WERI-Rb-1 (cell line): ENCODE data around the gene PDE10A.

ENCODE experiments used
- DNase-seq: peaks from one replicate; pipeline ENCODE4 v3.0.0-alpha.2; 2020
- H3K27ac ChIP-seq: fragments of 250-450 bp; sonication (Bioruptor Pico); 2 replicates; pipeline ENCODE4 v1.5.1; 2020; ENCODE audit warnings: mild to moderate bottlenecking, moderate library complexity
- H3K27me3 ChIP-seq: fragments of 250-450 bp; sonication (Bioruptor Pico); 2 replicates; pipeline ENCODE4 v1.5.1; 2021; ENCODE audit warnings: mild to moderate bottlenecking, low read depth, moderate library complexity; ENCODE audit not compliant: insufficient read depth, severe bottlenecking
- H3K36me3 ChIP-seq: fragments of 250-450 bp; sonication (Bioruptor Pico); 2 replicates; pipeline ENCODE4 v1.5.1; 2020; ENCODE audit warnings: mild to moderate bottlenecking, moderate library complexity
- H3K4me3 ChIP-seq: 2 replicates; pipeline ENCODE4 v1.5.1; 2011; ENCODE audit warnings: low read depth, mild to moderate bottlenecking, control low read depth, low read length
- H3K9me3 ChIP-seq: fragments of 250-450 bp; sonication (Bioruptor Pico); 2 replicates; pipeline ENCODE4 v1.5.1; 2021; ENCODE audit warnings: mild to moderate bottlenecking, moderate library complexity; ENCODE audit not compliant: severe bottlenecking
- CTCF ChIP-seq: IDR thresholded peaks from 2 replicates; pipeline ENCODE4 v1.5.1; 2011; ENCODE audit warnings: low read depth, mild to moderate bottlenecking, control low read depth, inconsistent platforms, low read length

PDE10A gene

DNA sequence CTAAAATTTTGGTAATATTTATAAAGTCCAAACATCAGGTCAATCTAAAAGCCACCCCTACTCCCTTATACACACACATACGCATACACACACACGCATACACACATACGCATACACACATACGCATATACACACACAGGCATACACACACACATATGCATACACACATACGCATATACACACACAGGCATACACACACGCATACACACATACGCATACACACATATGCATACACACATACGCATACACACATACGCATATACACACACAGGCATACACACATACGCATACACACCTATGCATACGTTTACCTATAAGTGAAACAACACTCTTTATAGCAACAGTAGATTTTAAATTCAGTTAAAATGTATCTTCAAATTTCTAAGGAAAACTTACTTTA lies 240.8 kb downstream of the PDE10A start:
- Histone ChIP-seq H3K27me3 (peaks cover 29% of the 10 kb centered on the region), H3K27ac (no peak overlapping the region), H3K4me3 (no peak overlapping the region), H3K36me3 (no peaks in the 10 kb centered on the region), H3K9me3 (peaks cover 3% of the 10 kb centered on the region)
- no peak for DNase-seq
- TF ChIP-seq CTCF = no peak

GRCh38 chr6:165417278-165417865 lies 245.7 kb downstream of the PDE10A start:
- no peak for TF ChIP-seq CTCF
- H3K36me3 ChIP-seq = no peaks in the 10 kb centered on the region
- H3K4me3 ChIP-seq = no peak overlapping the region
- no peaks in the 10 kb centered on the region for H3K9me3 ChIP-seq
- no peak for DNase-seq
- peaks cover 47% of the 10 kb centered on the region for H3K27me3 ChIP-seq
- no peak overlapping the region for H3K27ac ChIP-seq

- TF ChIP-seq CTCF = no peak
- no peaks in the 10 kb centered on the region for H3K36me3 ChIP-seq
- peaks cover 21% of the 10 kb centered on the region for H3K27me3 ChIP-seq
- no peaks in the 10 kb centered on the region for H3K9me3 ChIP-seq
- no peak for DNase-seq
- H3K4me3 ChIP-seq = no peak overlapping the region
- H3K27ac ChIP-seq = no peak overlapping the region
These were observed 258.3 kb downstream of the PDE10A start for GRCh38 chr6:165404697-165405096.

DNA sequence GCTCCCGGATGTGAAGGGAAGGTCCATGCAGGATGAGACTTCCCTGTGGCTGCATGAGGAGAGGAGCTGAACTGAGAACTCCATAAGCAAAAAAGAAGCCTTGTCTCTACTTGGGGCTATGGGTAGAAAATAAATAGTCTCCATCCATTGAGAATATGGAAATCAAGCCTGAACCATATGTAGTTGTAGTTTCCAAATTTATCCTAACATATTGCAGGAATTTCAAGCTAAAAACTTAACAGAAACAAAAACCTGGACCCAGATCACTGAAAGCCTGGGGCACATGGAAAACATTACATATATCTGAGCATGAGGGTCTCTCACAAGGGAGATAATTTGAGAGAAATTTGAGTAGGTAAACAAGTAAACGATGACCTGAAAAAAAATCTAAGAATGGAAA lies 258.7 kb downstream of the PDE10A start:
- Histone ChIP-seq H3K36me3 (no peaks in the 10 kb centered on the region), H3K4me3 (no peak overlapping the region), H3K27ac (no peak overlapping the region), H3K27me3 (peaks cover 21% of the 10 kb centered on the region), H3K9me3 (no peaks in the 10 kb centered on the region)
- TF ChIP-seq CTCF = no peak
- no peak for DNase-seq

DNA sequence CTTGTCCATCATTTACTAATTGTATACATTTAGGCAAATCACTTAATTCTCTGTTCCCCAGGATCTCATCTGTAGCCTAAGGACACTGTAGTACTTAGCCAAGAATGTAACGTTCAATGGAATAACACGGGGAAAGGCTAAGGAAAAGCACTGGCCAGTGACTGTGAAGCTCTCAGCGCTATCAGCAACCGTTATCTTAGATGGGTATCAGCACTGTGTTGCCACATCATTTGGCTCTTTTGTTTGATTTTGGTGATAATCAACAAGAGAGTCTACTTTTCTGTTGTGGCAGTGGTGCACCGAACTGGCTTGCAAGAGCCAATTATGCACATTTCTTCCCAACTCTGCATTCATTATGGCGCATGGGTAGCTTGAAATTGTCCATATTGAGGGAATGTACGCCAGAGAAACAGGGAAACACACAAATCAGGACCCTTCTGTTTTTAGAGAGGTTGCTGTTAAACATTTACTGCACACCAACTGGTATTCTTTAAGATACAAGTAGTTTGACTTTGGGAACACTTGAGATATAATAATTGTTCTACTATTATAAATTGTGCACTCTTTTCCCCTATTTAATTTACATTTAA lies 259.9 kb downstream of the PDE10A start:
- DNase-seq = no peak
- Histone ChIP-seq H3K36me3 (no peaks in the 10 kb centered on the region), H3K4me3 (no peak overlapping the region), H3K9me3 (no peaks in the 10 kb centered on the region), H3K27me3 (peaks cover 21% of the 10 kb centered on the region), H3K27ac (no peak overlapping the region)
- no peak for TF ChIP-seq CTCF

DNA sequence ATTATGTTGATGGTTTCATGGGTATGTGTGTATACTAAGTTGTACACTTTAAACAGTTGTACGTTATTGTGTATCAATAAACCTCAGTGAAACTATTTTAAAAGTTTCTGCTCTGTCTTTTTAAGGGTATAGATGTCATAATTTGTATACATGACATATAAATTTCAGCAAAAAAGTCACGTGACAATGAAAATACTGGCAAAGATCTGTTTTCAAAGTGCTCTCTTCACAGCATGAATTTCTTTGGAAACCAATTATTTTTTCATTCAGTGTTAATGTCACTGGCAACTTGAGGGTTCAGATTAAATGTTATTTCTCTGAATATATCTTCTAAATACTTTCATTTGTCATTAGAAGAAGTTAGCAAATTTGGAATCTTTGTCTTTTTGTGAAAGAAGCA lies 261.9 kb downstream of the PDE10A start:
- no peak for DNase-seq
- Histone ChIP-seq H3K27me3 (peaks cover 18% of the 10 kb centered on the region), H3K4me3 (no peak overlapping the region), H3K9me3 (no peaks in the 10 kb centered on the region), H3K36me3 (no peaks in the 10 kb centered on the region), H3K27ac (no peak overlapping the region)
- TF ChIP-seq CTCF = no peak
